Activated T-cell treated with anti-CD3 and anti-CD28 coated beads, Interleukin-2, amount 50 U/mL, for 4 hours (primary cell): ENCODE measurements around the gene CDC27. TPM values are rescaled to one million over a fixed set of nuclear protein-coding genes. Genes with fewer than 3 reads are reported as not detected.
"Not testable (repeated sequence)": the region's sequence is repeated elsewhere in the genome, so short reads cannot be mapped to it uniquely, and the experiment has no call there.

Experiments used
- ATAC-seq, 2 donors: fragments of 200-7000 bp; cut with Tn5 transposase; one replicate each; pipeline ENCODE4 v1.10.0; 2021
- DNase-seq: peaks from one replicate; pipeline ENCODE4 v3.0.0-alpha.2; 2020
- H3K27me3 Mint-ChIP-seq: one replicate; pipeline ENCODE4 v1.8.0; 2021; ENCODE audit warnings: low read depth, mixed read lengths
- H3K36me3 Mint-ChIP-seq: one replicate; pipeline ENCODE4 v1.8.0; 2022; ENCODE audit warnings: mixed read lengths; ENCODE audit not compliant: insufficient read depth
- H3K4me1 Mint-ChIP-seq: one replicate; pipeline ENCODE4 v1.8.0; 2021; ENCODE audit warnings: low read depth, mixed read lengths
- H3K4me3 Mint-ChIP-seq: one replicate; pipeline ENCODE4 v1.8.0; 2021; ENCODE audit warnings: mild to moderate bottlenecking, moderate library complexity, mixed read lengths
- H3K9me3 Mint-ChIP-seq: one replicate; pipeline ENCODE4 v1.8.0; 2021; ENCODE audit warnings: mixed read lengths
- total RNA-seq, 3 donors: library from RNA; stranded (reverse); gene quantifications; one replicate each; pipeline ENCODE4 v1.2.1, GENCODE V29; 2021

Gene CDC27
- total RNA-seq, 3 donors from 2014 or later, result 61.1 to 74.9 (median 66.0) TPM

DNA sequence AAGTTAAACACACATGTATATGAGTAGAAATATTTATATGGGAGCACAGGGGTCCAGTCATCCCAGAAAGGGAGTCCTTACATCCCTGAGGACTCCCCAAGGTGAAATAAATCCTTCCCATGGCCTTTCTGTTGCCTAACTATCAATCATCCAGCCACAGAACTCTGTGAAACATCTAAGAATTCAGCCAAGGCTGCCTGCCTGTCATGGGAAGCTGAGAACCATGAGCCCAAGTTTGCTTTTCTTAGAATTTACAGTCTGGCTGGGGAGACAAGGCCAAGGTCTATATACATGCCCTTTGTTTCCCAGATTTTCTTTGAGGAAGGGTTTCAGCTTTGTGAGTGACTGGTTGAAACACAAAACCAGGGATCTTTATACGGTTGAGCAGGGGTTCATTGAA lies 35.9 kb upstream of the CDC27 start:
- Mint-ChIP-seq H3K27me3 (no peaks in the 10 kb centered on the region), H3K4me3 (no peak overlapping the region), H3K9me3 (no peaks in the 10 kb centered on the region), H3K36me3 (no peaks in the 10 kb centered on the region), H3K4me1 (peaks cover 24% of the 10 kb centered on the region)
- DNase-seq (no peak), ATAC-seq (no peak)

GRCh38 chr17:47224077-47224476 lies 35.0 kb upstream of the CDC27 start:
- ATAC-seq, H3K27me3 Mint-ChIP-seq, H3K36me3 Mint-ChIP-seq, H3K4me3 Mint-ChIP-seq, DNase-seq, H3K9me3 Mint-ChIP-seq: not testable (repeated sequence)
- H3K4me1 Mint-ChIP-seq, result peaks cover 23% of the 10 kb centered on the region

DNA sequence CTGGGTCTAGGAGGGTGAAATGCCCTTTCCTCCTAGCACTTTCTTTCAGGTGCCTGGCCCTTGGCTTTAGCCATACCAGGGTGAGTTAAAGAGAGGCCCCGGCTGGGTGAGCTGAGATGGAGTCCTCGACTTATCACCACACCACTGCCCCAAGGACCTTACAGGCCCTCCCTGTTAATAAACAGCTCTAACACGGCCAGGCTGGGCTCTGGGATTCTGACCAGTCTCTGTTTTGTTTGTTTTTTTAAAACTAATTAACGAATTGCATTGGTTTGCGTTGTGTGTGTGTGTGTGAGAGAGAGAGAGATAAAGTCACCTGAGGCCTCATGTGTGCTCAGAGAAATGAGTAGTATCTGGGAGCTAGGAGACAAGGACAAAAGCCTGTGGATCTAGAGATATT lies 34.4 kb upstream of the CDC27 start:
- H3K9me3 Mint-ChIP-seq, result no peaks in the 10 kb centered on the region
- no peaks in the 10 kb centered on the region for H3K36me3 Mint-ChIP-seq
- H3K27me3 Mint-ChIP-seq, result no peaks in the 10 kb centered on the region
- ATAC-seq (no peak), DNase-seq (no peak)
- no peak overlapping the region for H3K4me3 Mint-ChIP-seq
- peaks cover 29% of the 10 kb centered on the region for H3K4me1 Mint-ChIP-seq

DNA sequence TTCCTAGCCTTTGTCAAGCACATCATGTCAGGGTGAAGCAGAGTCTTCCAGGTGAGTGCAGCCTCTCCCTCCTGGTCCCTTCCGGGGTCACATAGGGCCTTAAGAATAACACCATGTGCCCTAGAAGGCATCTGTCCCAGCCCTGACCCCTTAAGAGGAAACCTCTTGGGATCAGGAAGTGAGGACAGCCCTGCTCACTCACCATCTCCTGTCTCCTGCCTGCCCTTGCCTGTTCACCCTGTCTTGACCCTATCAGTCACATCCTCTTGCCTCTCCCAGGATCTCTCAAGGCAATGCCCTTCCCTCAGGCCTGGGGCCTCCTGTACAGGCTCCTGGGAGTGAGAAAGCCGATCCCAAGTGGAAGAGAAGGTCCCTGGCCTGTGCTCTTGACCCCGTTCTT lies 33.9 kb upstream of the CDC27 start:
- H3K27me3 Mint-ChIP-seq, result no peaks in the 10 kb centered on the region
- ATAC-seq (no peak), DNase-seq (no peak)
- H3K36me3 Mint-ChIP-seq, result no peaks in the 10 kb centered on the region
- H3K4me3 Mint-ChIP-seq, result no peak overlapping the region
- H3K9me3 Mint-ChIP-seq, result no peaks in the 10 kb centered on the region
- H3K4me1 Mint-ChIP-seq, result peaks cover 32% of the 10 kb centered on the region

DNA sequence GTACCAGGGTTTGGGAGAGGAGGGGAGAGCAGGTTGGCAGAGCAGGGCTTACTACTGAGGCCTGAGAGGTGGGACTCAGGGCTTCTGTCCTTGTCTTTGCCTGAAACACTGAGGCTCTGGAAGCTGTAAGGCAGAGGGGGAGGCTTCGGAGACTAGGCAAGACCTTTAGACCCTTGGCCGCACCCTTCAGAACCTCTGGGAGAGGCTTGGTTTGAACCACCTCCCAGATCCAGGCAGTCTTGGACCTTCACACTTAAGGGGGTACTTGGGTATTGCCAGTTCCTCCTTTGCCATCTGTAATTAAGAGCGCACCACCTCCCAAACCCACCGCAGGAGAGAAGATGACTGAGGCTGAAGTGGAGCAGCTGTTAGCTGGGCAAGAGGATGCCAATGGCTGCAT lies 33.0 kb upstream of the CDC27 start:
- ATAC-seq (no peak), DNase-seq (no peak)
- Mint-ChIP-seq H3K27me3 (no peaks in the 10 kb centered on the region), H3K4me3 (no peak overlapping the region), H3K4me1 (peaks cover 38% of the 10 kb centered on the region), H3K9me3 (no peaks in the 10 kb centered on the region), H3K36me3 (no peaks in the 10 kb centered on the region)

DNA sequence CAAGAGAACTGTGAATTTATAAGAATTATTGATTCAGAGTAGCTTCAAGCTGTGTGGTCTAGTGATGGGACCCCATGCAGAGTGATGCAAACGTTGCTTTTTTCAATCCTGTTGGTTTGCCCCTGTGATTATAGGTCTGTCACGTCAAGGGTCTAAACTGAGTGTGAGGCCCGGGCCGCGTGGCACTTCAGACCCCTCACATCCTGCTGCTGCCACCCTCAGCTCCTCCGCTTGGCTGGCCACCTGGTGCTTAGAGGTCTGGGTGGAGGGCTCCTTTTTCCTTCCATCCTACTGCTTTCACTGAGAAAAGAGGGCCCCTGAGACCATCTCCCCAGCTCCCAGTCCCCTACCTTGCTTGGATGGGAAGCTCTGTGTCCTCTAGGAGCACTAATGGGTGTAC lies 32.1 kb upstream of the CDC27 start:
- H3K27me3 Mint-ChIP-seq, result no peaks in the 10 kb centered on the region
- no peaks in the 10 kb centered on the region for H3K9me3 Mint-ChIP-seq
- peaks cover 44% of the 10 kb centered on the region for H3K4me1 Mint-ChIP-seq
- DNase-seq (no peak), ATAC-seq (no peak)
- no peak overlapping the region for H3K4me3 Mint-ChIP-seq
- H3K36me3 Mint-ChIP-seq, result no peaks in the 10 kb centered on the region

DNA sequence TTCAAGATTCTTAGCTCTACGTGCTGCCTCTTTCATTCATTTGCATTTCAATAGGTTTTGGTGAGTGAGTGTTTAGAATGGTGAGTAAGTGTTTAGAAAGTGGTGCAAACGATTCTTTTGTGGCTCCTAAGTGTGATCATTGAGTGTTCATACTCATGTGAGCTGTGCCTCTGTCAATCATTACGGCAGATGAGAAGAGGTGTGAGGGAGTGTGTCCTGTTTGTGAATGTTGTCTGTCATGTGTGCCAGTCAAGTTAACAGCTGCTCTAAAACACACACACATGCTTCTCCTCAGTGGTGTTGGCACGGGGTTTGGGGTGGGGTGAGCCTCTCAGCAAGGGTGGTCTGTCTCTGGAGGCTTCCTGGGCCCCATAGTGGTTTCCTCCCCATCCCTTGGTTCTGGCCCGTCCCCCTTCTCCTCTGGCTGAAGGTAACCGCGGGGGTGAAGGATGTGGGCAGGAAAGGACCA lies 31.5 kb upstream of the CDC27 start:
- Mint-ChIP-seq H3K4me1 (peaks cover 44% of the 10 kb centered on the region), H3K27me3 (no peaks in the 10 kb centered on the region), H3K4me3 (no peak overlapping the region), H3K36me3 (no peaks in the 10 kb centered on the region), H3K9me3 (no peaks in the 10 kb centered on the region)
- peak; percentile 87 to 95 for ATAC-seq
- no peak for DNase-seq

DNA sequence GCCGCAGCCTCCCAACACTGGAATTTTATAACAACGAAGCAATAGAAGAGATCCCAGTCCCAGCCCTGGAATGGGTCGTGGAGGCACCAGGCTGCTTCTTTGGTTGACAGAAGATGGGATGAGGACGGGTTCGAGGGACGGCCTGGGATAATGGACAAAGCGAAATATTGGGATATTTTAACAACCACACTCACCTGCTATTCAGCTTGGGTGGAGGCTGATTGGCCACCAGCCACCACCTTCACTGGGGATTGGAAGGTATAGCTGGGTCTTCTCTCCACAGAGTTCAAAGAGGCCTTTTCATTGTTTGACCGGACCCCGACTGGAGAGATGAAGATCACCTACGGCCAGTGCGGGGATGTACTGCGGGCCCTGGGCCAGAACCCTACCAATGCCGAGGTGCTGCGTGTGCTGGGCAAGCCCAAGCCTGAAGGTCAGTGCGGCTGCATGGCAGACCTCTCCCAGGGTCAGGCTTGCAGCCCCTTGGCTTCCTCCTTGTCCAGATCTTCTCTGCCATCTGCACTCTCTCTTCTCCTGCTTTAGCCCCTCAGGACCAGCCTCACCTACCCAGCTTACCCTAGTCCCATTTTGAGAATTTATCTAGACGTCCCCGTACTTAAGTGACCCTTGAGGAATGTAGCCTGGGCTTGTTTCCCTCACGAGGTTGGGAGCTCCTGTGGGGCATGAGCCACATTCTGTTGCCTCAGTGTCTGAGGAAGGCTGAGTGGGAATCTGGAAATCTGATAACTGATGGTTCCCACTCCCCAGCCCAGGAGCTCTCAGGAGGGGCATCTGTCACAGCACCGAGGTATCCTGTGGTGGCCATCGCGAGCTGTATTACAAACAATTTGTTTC lies 30.8 kb upstream of the CDC27 start:
- H3K4me1 Mint-ChIP-seq, result peaks cover 44% of the 10 kb centered on the region
- H3K4me3 Mint-ChIP-seq, result no peak overlapping the region
- no peaks in the 10 kb centered on the region for H3K9me3 Mint-ChIP-seq
- DNase-seq (no peak), ATAC-seq (no peak)
- H3K27me3 Mint-ChIP-seq, result no peaks in the 10 kb centered on the region
- H3K36me3 Mint-ChIP-seq, result no peaks in the 10 kb centered on the region

DNA sequence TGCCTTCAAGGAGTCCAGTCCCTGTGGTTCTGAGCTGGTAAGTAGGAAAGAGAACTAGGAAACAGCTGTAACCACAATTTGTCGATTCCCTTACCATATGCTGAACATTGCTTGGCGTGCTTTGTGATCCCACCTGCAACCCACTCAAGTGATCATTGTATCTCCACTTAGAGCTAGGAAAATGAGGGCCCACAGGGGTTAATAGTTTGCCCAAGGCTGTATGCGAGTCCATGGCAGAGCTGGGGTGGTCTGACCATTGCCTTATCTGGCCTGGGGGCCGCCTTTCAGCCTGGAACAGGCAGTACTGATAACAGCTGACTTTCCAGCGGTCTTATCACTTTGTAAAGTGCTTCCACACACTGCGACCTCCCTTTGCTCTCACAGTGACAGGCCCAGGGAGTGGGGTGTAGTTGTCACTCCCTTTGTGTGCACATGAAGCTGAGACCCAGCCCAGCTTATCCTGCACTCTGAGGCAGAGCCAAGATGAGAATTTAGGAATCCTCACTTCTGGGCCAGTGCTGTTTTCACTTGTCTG lies 29.9 kb upstream of the CDC27 start:
- Mint-ChIP-seq H3K4me1 (peaks cover 44% of the 10 kb centered on the region), H3K4me3 (no peak overlapping the region), H3K36me3 (no peaks in the 10 kb centered on the region), H3K9me3 (no peaks in the 10 kb centered on the region), H3K27me3 (no peaks in the 10 kb centered on the region)
- DNase-seq, result no peak
- no peak for ATAC-seq

DNA sequence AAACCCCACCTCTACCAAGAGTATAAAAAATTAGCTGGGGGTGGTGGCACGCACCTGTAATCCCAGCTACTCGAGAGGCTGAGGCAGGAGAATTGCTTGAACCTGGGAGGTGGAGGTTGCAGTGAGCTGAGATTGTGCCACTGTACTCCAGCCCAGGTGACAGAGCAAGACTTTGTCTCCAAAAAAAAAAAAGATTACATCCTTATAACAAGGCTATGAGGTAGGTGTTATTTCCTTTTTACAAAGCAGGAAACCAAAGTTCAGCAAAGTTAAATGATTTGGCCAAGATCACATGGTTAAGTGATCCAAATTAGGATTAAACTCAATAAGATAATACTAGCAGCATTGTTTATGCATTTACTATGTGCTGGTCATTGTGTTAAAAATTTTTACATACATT lies 28.2 kb upstream of the CDC27 start:
- peaks cover 44% of the 10 kb centered on the region for H3K4me1 Mint-ChIP-seq
- ATAC-seq, result not testable (repeated sequence)

GRCh38 chr17:47216821-47217220 lies 27.7 kb upstream of the CDC27 start:
- ATAC-seq, H3K9me3 Mint-ChIP-seq, H3K36me3 Mint-ChIP-seq, H3K27me3 Mint-ChIP-seq, DNase-seq, H3K4me3 Mint-ChIP-seq: not testable (repeated sequence)
- peaks cover 44% of the 10 kb centered on the region for H3K4me1 Mint-ChIP-seq

More for the DNA sequence above, 28.2 kb upstream of the CDC27 start:
- not testable (repeated sequence) for H3K9me3 Mint-ChIP-seq, H3K27me3 Mint-ChIP-seq, H3K4me3 Mint-ChIP-seq, H3K36me3 Mint-ChIP-seq, DNase-seq

GRCh38 chr17:47214931-47215330 lies 25.8 kb upstream of the CDC27 start:
- Mint-ChIP-seq H3K9me3 (no peaks in the 10 kb centered on the region), H3K4me3 (no peak overlapping the region), H3K36me3 (no peaks in the 10 kb centered on the region), H3K27me3 (peaks cover 1% of the 10 kb centered on the region), H3K4me1 (peaks cover 28% of the 10 kb centered on the region)
- ATAC-seq (no peak), DNase-seq (no peak)

DNA sequence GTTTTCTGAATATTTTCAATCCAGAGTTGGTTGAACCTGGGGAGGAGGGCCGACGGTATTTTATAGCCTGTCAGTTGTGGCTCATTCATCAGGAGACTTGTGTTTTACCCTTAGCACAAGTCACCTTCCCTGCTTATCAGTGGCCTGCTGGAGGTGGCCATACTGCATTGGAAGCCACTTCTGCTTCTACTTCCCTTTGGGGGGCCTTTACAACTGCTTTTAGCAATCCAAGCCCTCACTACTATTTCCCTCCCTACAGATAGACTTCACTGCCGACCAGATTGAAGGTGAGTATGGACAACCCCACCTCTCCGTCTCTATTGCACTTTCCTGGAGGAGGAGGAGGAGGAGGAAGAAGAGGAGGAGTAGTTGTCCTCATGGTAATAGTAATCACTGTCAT lies 24.4 kb upstream of the CDC27 start:
- Mint-ChIP-seq H3K4me3 (no peak overlapping the region), H3K36me3 (no peaks in the 10 kb centered on the region), H3K9me3 (no peaks in the 10 kb centered on the region), H3K27me3 (peaks cover 1% of the 10 kb centered on the region), H3K4me1 (peaks cover 17% of the 10 kb centered on the region)
- DNase-seq (no peak), ATAC-seq (no peak)

DNA sequence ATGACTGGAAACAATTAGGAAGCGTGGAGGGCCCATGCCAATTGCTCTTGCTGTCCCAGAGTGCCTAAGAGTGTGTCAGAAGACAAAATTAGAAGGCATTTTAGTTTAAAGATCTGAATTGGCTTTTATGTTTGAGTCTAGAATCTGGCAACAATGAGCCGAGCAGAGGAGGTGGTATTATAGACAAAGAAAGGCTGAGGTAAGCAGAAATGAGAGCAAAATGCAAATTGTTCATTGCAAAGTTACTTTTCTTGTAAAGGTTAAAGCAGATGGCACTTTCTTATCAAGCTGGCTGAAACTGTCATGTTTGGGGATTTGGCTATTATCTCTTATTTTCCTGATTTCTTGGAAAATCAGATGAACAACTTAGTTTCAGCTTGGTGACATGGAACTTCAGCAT lies 23.4 kb upstream of the CDC27 start:
- H3K36me3 Mint-ChIP-seq, result no peaks in the 10 kb centered on the region
- H3K9me3 Mint-ChIP-seq, result no peaks in the 10 kb centered on the region
- no peak for ATAC-seq
- no peak overlapping the region for H3K4me3 Mint-ChIP-seq
- H3K27me3 Mint-ChIP-seq, result peaks cover 1% of the 10 kb centered on the region
- peaks cover 17% of the 10 kb centered on the region for H3K4me1 Mint-ChIP-seq
- no peak for DNase-seq

GRCh38 chr17:47210779-47211178 lies 21.7 kb upstream of the CDC27 start:
- no peaks in the 10 kb centered on the region for H3K9me3 Mint-ChIP-seq
- DNase-seq (no peak), ATAC-seq (no peak)
- H3K4me1 Mint-ChIP-seq, result peaks cover 25% of the 10 kb centered on the region
- no peak overlapping the region for H3K4me3 Mint-ChIP-seq
- H3K36me3 Mint-ChIP-seq, result no peaks in the 10 kb centered on the region
- peaks cover 1% of the 10 kb centered on the region for H3K27me3 Mint-ChIP-seq
